Transverse colon (tissue), 4 donors: ENCODE measurements around the gene USP28. TPM values are rescaled to one million over a fixed set of nuclear protein-coding genes. Genes with fewer than 3 reads are reported as not detected.

Experiments
- DNase-seq: peaks from one replicate; pipeline ENCODE4 v3.0.0-alpha.2; 2019
- H3K27ac ChIP-seq, 4 donors: fragments of 200-600 bp; sonication (generic); 2 replicates each; pipeline ENCODE4 v1.5.1; 2016 to 2018; ENCODE audit warnings: inconsistent platforms in 4 of 4
- H3K27me3 ChIP-seq: fragments of 200-600 bp; sonication (generic); 2 replicates; pipeline ENCODE4 v1.5.1; 2017; ENCODE audit warnings: inconsistent platforms
- H3K36me3 ChIP-seq, 4 donors: fragments of 200-600 bp; sonication (generic); 2 replicates each; pipeline ENCODE4 v1.5.1; 2017 to 2019; ENCODE audit warnings: inconsistent platforms in 4 of 4
- H3K4me1 ChIP-seq, 4 donors: fragments of 200-600 bp; sonication (generic); 2 replicates each; pipeline ENCODE4 v1.5.1; 2017 to 2020; ENCODE audit warnings: inconsistent platforms in 4 of 4
- H3K4me3 ChIP-seq, 4 donors: fragments of 200-600 bp; sonication (generic); 1 replicate in 1 of 4; 2 replicates in 3 of 4; pipeline versions ENCODE4 v1.5.1 to v1.6.1; 2017 to 2019; ENCODE audit warnings: inconsistent platforms in 4 of 4
- H3K9me3 ChIP-seq, 2 donors: fragments of 200-600 bp; sonication (generic); 2 replicates each; pipeline ENCODE4 v1.5.1; 2017 to 2019; ENCODE audit warnings: inconsistent platforms in 2 of 2
- EP300 ChIP-seq: sonication (generic); formaldehyde crosslinking; IDR thresholded peaks from one replicate; pipeline ENCODE4 v1.6.1; 2017; ENCODE audit warnings: antibody characterized with exemption, low read depth
- POLR2A ChIP-seq: fragments of 450-650 bp; IDR thresholded peaks from one replicate; pipeline ENCODE4 v1.6.1; 2016; ENCODE audit warnings: antibody characterized with exemption, mild to moderate bottlenecking, moderate library complexity
- POLR2AphosphoS5 ChIP-seq, 3 donors: sonication (generic); formaldehyde crosslinking; IDR thresholded peaks; one replicate each; pipeline ENCODE4 v1.6.1; 2016; ENCODE audit warnings: antibody characterized with exemption in 3 of 3
- WGBS, 2 donors: methylation state at CpG; one replicate each; pipeline ENCODE4 v1.1.5; 2018; ENCODE audit warnings: low coverage in 1 of 2; 5-methylcytosine and 5-hydroxymethylcytosine counted together
- in situ Hi-C, 4 donors: fragments of 200-750 bp; cut with MboI; loops; one replicate each; pipeline versions ENCODE4 v1.15.0 to v1.15.1; 2017; ENCODE audit warnings: low sequenced_read_pairs in 3 of 4, low pct_ligation_motif_present in 1 of 4, low pct_unique_long_range_greater_than_20kb in 1 of 4
- intact Hi-C: fragments of 100-400 bp; cut with DNase I; formaldehyde crosslinking; loops from one replicate; pipeline ENCODE4 v1.15.1; 2023; ENCODE audit warnings: low total_unique reads
- total RNA-seq, 4 donors: library from RNA; depleted of rRNA; stranded (reverse); fragments of >200 nt; gene quantifications; one replicate each; pipeline ENCODE4 v1.1.0, GENCODE V29; 2016
- TF ChIP-seq, protein P1 (sequence below), 5 experiments: fragments of 200-600 bp in 3 of 5; fragments of 450-650 bp in 2 of 5; sonication (generic) in 3 of 5; IDR thresholded peaks; 1 replicate in 2 of 5; 2 replicates in 3 of 5; pipeline ENCODE4 v1.5.1; 2016 to 2017; ENCODE audit warnings: antibody characterized with exemption in 5 of 5, inconsistent platforms in 3 of 5, mild to moderate bottlenecking in 2 of 5, moderate library complexity in 1 of 5

Gene USP28
- total RNA-seq, 4 donors from 2014 or later: 10.1 to 28.3 (median 19.0) TPM

DNA sequence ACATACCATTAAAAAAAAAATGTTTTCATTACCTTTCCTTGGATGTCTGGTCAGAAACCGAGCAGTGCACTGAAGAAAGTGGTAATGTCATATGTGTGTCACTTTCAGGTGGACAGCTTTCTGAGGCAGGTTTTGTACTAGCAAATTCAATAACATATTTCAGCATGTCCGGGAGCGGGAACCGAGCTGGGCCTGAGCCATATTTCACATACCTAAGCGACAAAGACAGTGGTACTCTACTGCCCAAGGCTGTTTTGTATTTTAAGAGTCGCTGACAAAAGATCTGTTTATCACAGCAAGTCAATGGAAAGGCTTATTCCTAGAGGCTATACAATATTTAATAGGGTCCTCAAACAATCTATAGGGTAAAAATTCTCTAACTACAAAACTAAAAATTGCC lies 57.7 kb downstream of the USP28 start:
- Histone ChIP-seq H3K9me3 (no peaks in the 10 kb centered on the region), H3K36me3 (peaks cover 0 to 20% (median 3%) of the 10 kb centered on the region in 4 donors), H3K4me1 (no peaks in the 10 kb centered on the region), H3K4me3 (no peak overlapping the region), H3K27ac (no peak overlapping the region), H3K27me3 (no peaks in the 10 kb centered on the region)
- WGBS, 2 donors: 93 to 96% methylated on average over 3 to 6 of the region's 6 CpGs
- no peak for DNase-seq
- TF ChIP-seq POLR2A: no peak
- TF ChIP-seq EP300: no peak
- TF ChIP-seq, protein P1, sequence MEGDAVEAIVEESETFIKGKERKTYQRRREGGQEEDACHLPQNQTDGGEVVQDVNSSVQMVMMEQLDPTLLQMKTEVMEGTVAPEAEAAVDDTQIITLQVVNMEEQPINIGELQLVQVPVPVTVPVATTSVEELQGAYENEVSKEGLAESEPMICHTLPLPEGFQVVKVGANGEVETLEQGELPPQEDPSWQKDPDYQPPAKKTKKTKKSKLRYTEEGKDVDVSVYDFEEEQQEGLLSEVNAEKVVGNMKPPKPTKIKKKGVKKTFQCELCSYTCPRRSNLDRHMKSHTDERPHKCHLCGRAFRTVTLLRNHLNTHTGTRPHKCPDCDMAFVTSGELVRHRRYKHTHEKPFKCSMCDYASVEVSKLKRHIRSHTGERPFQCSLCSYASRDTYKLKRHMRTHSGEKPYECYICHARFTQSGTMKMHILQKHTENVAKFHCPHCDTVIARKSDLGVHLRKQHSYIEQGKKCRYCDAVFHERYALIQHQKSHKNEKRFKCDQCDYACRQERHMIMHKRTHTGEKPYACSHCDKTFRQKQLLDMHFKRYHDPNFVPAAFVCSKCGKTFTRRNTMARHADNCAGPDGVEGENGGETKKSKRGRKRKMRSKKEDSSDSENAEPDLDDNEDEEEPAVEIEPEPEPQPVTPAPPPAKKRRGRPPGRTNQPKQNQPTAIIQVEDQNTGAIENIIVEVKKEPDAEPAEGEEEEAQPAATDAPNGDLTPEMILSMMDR (IDR thresholded peaks at IDR 0.05): no peak
- TF ChIP-seq POLR2AphosphoS5 (IDR thresholded peaks at IDR 0.05): no peak
- intact Hi-C loops: no loop called here
- in situ Hi-C loops: no loop called here

GRCh38 chr11:113817162-113817561 lies 58.2 kb downstream of the USP28 start:
- DNase-seq: no peak
- no peak for TF ChIP-seq EP300
- TF ChIP-seq POLR2AphosphoS5 (IDR thresholded peaks at IDR 0.05): no peak
- TF ChIP-seq, protein P1 (IDR thresholded peaks at IDR 0.05): no peak
- TF ChIP-seq POLR2A: no peak
- no peaks in the 10 kb centered on the region for H3K27me3 ChIP-seq
- intact Hi-C loops (no loop called here), in situ Hi-C loops (no loop called here)
- peaks cover 0 to 16% (median under 1%) of the 10 kb centered on the region in 4 donors for H3K36me3 ChIP-seq
- 94 to 100% methylated on average over 1 of the region's 1 CpG for WGBS, 2 donors
- no peaks in the 10 kb centered on the region for H3K4me1 ChIP-seq
- H3K4me3 ChIP-seq: no peak overlapping the region
- H3K27ac ChIP-seq: no peak overlapping the region
- H3K9me3 ChIP-seq: no peaks in the 10 kb centered on the region

GRCh38 chr11:113814181-113814580 lies 61.2 kb downstream of the USP28 start:
- intact Hi-C loops (no loop called here), in situ Hi-C loops (no loop called here)
- H3K36me3 ChIP-seq: peaks cover 0 to 17% (median 3%) of the 10 kb centered on the region in 4 donors

GRCh38 chr11:113808931-113809330 lies 66.4 kb downstream of the USP28 start:
- TF ChIP-seq POLR2AphosphoS5 (IDR thresholded peaks at IDR 0.05): no peak
- TF ChIP-seq, protein P1 (IDR thresholded peaks at IDR 0.05): no peak
- TF ChIP-seq EP300: no peak
- TF ChIP-seq POLR2A: no peak
- intact Hi-C loops (no loop called here), in situ Hi-C loops (no loop called here)
- H3K9me3 ChIP-seq: no peaks in the 10 kb centered on the region
- H3K27ac ChIP-seq: no peak overlapping the region
- no peak for DNase-seq
- H3K27me3 ChIP-seq: no peaks in the 10 kb centered on the region
- no peaks in the 10 kb centered on the region for H3K4me1 ChIP-seq
- H3K36me3 ChIP-seq: peaks cover 0 to 38% (median 18%) of the 10 kb centered on the region in 4 donors
- WGBS, 2 donors: 44 to 47% methylated on average over 2 of the region's 2 CpGs
- H3K4me3 ChIP-seq: no peak overlapping the region

More at GRCh38 chr11:113814181-113814580, 61.2 kb downstream of the USP28 start:
- Histone ChIP-seq H3K27me3 (no peaks in the 10 kb centered on the region), H3K27ac (no peak overlapping the region), H3K4me1 (no peaks in the 10 kb centered on the region), H3K9me3 (no peaks in the 10 kb centered on the region), H3K4me3 (no peak overlapping the region)
- TF ChIP-seq, protein P1 (IDR thresholded peaks at IDR 0.05): no peak
- TF ChIP-seq POLR2A (no peak), EP300 (no peak), POLR2AphosphoS5 (IDR thresholded peaks at IDR 0.05) (no peak)
- no peak for DNase-seq
